Testis (tissue), 2 donors: ENCODE data around the gene HAPSTR1.
"Not testable (repeated sequence)": the region's sequence is repeated elsewhere in the genome, so short reads cannot be mapped to it uniquely, and the experiment has no call there.

Source experiments
- CTCF ChIP-seq, 3 experiments: fragments of 450-650 bp in 2 of 3; fragments of 200-600 bp in 1 of 3; sonication (generic) in 1 of 3; IDR thresholded peaks; one replicate each; pipeline ENCODE4 v1.5.1; 2016 to 2019; ENCODE audit warnings: antibody characterized with exemption in 3 of 3, mild to moderate bottlenecking in 2 of 3, moderate library complexity in 1 of 3
- POLR2A ChIP-seq: fragments of 450-650 bp; IDR thresholded peaks from one replicate; pipeline ENCODE4 v1.6.1; 2017; ENCODE audit warnings: antibody characterized with exemption, mild to moderate bottlenecking, moderate library complexity

GRCh38 chr16:9078467-9079429 lies 12.7 kb upstream of the HAPSTR1 start:
- TF ChIP-seq CTCF (IDR thresholded peaks at IDR 0.05); POLR2A: not testable (repeated sequence)
